ENCODE results near the gene PFKM.
"Not testable (repeated sequence)": the region's sequence is repeated elsewhere in the genome, so short reads cannot be mapped to it uniquely, and the experiment has no call there.

The PFKM gene

DNA sequence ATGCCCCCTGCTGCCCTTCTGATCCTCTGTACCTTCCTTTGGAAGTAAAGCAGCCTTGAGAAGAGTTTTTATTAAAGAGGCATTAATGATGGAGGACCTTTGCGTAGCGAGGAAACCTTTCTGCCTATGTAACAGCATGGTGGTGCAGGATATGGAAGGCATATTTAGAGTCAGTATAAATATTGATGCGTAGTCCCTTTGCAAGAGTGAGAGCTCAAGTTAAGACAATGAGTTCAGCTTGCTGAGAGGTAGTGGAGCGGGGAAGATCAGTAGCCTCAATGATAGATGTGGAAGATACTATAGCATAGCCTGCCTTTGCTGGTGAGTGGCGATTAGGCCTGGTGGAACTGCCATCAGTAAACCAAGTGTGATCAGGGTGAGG lies 7.9 kb upstream of the PFKM start:
- DNase-seq (ENCODE audit: low spot score), result not testable (repeated sequence)

DNA sequence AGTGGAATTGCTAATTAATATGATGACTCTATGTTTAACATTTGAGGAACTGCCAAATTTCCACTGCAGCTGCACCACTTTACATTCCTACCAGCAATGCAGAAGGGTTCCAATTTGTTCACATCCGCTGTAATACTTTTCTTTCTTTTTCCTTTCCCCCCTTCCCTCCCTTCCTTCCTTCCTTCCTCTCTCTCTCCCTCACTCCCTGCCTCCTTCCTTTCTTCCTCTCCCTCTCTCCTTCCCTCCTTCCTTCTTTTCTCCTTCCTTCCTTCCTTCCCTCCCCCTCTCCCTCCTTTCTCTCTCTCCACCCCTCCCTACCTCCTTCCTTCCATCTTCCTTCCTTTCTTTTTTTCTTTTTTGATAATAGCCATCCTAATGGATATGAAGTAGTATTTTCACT lies 3.2 kb upstream of the PFKM start:
- DNase-seq (ENCODE audit: low spot score), result no peak

DNA sequence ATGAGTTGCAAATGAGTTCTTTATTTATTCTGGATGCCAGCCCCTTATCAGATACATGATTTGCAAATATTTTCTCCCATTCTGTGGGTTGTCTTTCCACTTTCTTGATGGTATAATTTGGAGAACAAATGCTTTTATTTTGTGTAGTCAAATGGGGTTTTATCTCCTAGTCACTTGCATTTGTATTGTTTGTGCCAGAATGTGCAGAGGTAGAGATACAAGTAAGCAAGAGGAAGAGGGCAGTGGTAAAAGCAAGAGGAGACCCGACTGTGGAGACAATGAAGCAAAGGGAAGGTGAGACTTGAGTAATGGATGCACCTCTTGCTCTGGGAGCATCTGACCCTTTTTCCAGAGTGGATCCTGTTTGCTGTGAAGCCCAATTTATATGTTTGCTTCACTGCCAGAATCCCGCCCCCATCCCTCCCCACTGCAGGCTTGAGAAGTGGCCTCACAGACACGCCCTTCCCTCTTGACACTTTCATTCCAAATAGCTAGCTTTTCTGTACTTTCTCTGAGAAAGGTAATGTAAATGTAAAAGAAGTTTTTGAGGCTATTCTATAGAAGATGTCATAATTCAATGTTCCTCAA lies 786 bp upstream of the PFKM start:
- DNase-seq (ENCODE audit: low spot score), result no peak

DNA sequence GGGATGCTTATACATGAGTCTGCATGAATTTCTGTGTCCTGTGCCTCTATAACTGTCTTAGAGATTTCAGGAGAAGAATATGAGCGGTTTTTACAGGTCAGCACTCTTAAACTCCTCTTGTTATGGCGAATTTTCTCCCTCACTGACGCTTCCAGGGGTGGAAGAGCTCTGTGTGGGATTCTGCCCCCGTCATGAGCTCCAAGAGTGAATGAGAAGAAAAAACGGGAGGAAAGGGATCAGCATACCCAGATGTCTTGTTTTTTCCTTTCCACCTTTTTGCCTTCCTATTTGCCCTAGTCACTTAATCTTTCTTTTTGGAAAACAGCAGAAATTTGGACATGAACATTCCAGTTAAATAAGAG lies 651 bp downstream of the PFKM start:
- no peak for DNase-seq (ENCODE audit: low spot score)

DNA sequence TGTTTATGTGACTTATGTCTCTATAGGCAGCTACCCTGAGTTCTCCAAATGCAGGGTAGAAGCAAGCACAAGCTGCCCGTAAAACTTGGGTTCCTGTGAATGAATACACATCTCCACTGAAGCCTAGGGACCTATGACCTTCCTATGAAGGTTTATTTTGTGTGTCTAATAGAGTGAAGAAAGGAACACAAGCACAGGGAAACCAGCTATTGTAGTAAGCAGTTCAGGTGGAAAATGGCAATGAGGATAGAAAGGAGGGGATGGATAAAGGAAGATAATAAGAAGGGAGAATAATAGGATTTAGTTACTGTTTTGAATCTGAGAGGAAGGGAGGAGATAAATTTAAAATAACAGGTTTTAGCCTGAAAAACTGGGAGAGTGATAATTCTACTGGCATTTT lies 2.4 kb downstream of the PFKM start:
- DNase-seq (ENCODE audit: low spot score), result no peak

DNA sequence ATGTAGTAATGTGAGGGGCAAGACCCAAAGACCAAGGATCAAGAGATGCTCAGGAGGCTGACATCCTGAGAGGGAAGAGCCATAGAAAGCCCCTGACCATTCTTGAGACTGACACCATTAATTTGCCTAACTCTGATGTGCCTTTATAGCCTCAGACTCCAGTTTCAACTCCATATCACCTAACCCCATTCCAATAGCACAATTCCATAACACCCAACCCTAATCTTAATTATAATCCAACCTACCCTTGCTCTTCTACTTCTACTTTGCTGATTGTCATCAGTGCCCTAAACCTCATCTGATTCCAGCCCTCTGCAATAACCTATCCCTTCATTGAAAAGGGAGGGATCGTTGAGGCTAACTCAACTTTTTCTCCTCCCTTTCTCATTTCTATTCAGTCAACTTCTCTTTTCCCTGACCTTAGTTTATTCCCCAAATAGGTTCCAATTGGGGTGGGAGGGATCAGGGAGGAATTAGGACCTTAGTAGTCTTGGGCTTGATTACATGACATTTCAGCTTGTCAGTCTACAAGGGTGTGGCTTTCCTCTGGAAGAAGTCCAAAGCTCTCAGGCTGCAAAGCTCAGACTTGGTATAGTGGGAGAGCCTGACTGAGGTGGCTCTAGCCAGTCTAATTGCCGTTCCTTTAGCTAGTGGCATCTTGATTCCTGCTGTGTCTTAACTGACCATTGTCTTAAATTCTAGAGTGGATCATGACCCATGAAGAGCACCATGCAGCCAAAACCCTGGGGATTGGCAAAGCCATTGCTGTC lies 3.1 kb downstream of the PFKM start:
- DNase-seq (ENCODE audit: low spot score), result no peak

DNA sequence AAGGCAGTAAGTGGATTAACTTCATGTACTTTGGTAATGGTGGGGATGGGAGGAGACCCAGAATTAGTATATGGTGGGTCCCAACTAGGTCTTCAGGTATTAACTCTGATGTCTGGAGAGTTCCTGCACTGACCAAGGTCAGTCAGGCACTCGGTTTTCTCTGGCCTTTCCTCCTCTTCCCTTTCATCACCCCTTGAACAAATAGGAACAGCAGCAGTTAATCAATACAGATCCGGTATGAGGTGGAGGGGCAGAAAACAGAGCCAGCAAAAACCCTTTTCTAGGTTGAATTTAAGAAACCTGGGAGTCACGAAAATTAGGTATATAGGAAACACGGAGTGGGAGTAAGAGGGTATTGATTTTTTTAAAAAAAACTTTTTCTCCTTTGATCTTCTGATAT lies 4.0 kb downstream of the PFKM start:
- no peak for DNase-seq (ENCODE audit: low spot score)

DNA sequence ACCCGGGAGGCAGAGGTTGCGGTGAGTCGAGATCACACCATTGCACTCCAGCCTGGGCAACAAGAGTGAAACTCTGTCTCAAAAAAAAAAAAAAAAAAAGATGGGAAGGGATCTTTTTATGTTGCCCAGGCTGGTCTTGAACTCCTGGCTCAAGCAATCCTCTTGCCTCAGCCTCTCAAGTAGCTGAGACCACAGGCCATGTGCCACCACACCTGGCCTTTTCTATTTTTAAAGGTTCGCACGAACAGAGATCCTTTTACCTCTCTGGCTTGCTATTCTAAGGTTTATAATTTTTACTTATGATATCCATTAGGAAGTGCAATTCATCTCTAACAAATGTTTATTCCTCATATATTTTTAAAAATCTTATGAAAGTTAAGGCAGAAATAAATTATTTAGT lies 6.4 kb downstream of the PFKM start:
- not testable (repeated sequence) for DNase-seq (ENCODE audit: low spot score)

DNA sequence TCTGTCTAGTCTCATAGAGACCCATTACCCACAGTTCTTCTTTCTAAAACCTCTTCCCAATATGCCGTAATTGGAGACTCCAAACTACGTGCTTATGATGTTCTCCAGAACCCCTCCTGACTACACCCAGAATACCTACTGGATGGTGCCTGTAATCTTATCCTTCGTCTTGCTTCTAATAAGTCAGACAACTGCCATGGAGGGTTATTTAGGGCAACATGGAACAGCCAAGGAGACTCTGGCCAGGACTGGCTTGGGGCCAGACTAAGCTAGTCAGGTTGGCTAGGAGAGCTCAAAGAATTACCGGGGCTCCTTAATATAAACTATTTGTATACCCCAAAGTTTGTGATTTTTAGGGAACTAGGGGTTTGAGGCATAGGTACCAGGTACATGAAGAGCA lies 6.8 kb downstream of the PFKM start:
- no peak for DNase-seq (ENCODE audit: low spot score)

DNA sequence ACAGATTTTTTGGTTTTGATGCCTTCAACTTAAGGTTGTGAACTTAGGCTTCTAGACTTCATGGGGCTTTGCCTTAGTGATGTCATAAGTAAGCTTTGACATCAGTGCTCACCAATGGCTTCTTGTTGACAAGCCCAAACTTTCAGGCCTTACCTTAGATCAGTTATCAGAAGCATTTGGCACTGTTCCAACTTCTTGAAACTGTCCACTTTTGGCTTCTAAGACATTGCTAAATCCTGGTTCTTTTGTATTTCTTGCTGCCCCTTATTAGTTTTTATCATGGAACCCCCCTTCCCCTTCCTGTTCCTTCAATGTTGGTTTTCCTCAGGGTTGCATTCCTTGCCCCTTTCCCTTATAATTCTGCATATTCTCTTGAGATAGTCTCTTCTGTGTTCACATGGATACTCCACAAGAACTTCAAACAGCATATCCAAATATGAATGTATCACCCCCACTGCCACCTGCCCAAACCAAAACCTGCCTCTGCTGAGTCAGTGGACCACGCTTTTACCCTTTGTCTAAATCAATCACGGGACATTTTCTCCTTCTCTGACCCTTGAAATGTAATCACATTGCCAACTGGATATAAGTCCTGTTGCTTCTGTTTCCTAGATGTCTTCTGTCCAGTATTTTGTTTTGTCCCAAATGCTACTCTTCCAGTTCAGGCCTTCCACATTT lies 7.9 kb downstream of the PFKM start:
- DNase-seq (ENCODE audit: low spot score), result no peak

DNA sequence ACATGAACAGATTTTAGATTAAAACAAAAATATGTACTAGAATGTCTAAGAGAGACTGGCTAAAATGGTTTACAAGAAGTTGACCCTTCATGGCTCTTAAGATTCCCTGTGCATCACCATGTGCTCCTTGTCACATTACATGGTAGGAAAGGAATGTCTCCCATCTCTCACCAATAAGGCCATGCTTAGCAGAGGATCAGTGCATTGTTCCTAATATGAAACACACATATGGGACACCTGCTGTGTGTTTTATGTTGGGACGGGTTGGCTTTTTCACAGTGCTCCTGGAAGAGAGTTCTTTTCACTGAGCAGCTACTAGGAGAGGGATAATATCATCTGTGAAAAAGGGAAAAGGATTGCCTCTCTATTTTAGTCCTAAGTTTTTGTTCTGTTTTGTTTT lies 9.6 kb downstream of the PFKM start:
- DNase-seq (ENCODE audit: low spot score), result no peak

DNA sequence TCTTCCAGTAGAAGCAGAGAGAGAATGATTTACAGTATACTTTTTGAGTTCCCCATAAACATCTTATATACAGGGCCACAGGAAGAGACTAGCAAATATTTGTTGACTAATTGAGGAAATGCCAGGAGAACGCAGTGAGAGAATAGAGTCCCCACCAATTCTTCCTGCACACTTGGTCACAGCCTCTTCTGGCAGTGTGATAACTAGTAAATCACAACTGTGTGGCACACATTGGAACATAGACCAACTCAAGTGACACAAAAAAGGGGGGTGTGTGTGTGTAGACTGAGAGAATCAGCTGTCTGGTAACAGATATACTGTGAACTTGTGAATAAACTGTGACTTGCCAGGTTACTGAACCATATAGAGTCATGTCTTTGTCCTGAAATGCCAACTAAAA lies 10.2 kb downstream of the PFKM start:
- no peak for DNase-seq (ENCODE audit: low spot score)

DNA sequence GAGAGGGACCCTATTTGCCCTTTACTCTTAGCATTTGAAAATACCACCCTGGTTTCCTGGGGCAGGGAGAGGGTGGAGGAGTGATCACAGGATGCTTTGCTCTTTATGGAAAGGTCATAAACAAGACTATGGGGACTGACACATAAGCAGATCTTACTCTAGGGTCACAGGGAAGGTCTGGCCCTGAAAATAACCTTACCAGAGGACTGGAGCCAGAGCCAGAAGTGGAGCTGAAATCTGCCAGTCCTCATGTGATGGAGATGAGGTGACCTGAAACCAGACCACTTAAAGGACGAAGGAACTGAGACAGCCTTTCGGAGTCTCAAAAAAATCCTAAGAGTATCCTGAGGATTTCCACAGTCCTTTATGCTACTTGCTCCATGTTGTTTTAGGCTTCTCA lies 12.4 kb downstream of the PFKM start:
- no peak for DNase-seq (ENCODE audit: low spot score)

DNA sequence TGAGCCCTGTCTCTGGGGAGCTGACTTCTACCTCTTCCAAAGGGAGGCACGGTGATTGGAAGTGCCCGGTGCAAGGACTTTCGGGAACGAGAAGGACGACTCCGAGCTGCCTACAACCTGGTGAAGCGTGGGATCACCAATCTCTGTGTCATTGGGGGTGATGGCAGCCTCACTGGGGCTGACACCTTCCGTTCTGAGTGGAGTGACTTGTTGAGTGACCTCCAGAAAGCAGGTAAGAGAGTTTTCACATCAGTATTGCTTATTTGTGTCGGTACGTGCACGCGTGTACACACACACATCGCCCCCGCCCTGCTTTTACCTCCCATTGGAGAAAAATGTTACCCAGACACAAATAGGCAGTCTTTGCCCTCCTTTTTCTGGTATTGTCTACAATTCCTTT lies 13.7 kb downstream of the PFKM start:
- DNase-seq (ENCODE audit: low spot score), result no peak

DNA sequence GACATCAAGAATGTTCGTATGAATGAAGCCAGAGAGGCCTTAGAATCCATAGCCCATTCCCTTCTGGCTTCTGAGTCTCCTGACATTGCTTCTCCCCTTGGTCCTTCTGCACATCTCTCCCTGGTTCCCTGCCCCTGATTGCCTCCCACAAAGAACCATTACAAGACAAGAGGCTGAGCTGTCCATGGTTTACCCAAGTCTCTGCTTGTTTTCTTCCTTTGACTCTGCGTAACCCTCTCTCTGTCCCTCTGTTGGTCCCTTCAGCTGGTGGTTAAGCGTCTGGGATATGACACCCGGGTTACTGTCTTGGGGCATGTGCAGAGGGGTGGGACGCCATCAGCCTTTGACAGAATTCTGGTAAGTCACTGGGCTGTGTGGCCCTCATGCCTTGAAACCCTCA lies 15.9 kb downstream of the PFKM start:
- no peak for DNase-seq (ENCODE audit: low spot score)

DNA sequence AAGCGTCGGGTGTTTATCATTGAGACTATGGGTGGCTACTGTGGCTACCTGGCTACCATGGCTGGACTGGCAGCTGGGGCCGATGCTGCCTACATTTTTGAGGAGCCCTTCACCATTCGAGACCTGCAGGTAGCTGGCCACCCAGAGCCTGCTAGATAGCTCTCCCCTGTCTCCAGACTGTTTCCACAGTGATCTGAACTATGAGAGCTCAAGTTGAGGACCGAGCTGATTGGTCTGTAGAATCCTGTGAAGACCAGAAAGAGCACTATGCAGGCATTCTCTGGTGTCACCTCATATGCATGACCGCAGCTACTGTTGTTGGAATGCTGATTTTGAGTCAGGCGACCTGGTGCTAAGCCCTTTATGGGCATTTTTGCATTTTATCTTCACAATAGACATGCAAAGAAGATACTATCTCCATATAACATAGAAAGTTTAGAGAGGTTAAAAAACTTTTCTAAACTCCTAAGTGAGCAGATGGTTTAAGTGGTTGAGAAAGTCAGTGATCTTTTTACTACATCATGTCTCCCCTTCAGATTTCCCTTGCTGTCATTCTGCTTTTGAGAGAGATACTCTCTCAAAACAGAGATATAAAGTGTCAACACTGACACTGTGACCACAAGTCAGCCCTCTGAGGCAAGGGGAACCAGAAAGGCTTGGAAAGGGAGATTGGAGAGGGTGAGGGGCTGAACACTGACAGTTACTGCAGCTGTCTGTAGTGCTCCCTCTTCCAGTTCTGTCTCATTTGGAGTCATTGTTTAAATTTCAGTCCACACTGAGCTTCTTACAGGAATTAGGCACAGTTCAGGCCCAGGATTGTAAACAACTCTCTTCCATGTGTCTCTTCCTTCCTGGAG lies 23.9 kb downstream of the PFKM start:
- DNase-seq (ENCODE audit: low spot score), result no peak

DNA sequence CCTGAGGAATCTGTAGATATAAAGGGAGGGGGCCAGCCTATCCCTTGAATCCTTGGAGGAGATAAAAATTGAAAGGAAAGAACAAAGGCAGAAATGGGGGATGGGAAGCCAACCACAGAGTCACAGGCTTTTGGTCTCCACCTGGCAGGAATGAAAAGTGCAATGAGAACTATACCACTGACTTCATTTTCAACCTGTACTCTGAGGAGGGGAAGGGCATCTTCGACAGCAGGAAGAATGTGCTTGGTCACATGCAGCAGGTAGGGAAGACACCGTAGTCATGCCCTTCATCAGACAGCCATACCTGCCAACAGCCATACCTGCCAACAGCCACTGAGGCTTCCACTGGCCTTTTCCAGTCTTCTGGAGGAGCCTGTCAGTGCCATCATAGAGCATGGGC lies 24.7 kb downstream of the PFKM start:
- no peak for DNase-seq (ENCODE audit: low spot score)

DNA sequence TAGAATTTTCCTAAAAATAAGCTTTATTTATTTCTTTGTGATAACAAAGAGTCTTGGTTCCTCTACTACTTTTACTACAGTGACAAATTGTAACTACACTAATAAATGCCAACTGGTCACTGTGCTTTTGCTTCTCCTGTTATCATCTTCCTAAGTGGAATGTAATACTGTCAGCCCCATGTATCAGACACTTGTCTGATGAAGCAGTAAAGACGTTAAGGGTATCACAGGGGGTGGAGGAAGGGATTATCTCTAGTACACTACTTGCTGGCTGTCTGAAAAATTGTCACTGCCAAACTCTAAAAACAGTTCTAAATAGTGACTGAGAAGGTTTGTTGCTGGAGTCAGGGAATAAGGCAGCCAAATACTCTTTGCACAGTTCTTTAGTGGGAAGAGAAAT lies 26.8 kb downstream of the PFKM start:
- no peak for DNase-seq (ENCODE audit: low spot score)

DNA sequence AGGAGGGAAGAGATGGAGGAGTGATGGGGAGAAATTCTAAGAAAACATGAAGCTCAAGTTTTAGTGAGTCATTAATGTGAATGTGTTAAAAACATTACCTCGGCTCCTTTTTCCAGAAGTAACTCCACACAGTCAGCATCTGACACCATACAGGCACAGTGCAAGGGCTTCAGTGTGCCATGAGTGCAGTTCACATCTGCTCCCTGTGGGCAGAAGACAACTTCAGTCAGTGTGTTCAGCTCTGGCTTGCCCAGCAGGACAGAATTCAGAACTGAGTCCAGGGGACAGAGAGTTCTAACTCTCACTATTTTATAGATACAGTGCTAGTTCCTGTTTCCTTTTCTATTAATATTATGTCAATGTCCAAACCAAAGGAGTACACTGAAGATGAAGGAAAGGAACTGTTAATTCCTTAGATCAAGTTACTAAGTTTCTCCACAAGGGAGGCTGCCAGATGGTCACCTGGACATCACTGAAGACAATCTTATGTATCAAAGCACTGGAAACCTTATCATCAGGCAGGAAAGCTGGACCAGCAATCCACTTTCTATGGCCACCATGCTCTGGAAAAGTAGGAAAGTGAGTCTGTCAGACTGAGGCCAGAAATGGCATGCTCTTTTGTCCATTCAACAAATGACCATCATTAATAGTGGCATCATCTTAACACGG lies 32.1 kb downstream of the PFKM start:
- DNase-seq (ENCODE audit: low spot score), result no peak

DNA sequence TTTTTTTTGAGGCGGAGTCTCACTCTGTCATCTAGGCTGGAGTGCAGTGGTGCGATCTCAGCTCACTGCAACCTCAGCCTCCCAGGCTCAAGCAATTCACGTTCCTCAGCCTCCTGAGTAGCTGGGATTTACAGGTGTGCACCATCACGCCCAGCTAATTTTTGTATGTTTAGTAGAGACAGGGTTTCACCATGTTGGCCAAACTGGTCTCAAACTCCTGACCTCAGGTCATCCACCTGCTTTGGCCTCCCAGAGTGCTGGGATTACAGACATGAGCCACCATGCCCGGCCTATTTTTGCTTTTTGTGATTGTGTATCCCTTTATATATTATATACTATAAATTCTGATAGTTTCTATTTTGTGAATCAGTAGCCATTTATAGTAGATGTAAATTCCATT lies 36.6 kb downstream of the PFKM start:
- DNase-seq (ENCODE audit: low spot score), result not testable (repeated sequence)

DNA sequence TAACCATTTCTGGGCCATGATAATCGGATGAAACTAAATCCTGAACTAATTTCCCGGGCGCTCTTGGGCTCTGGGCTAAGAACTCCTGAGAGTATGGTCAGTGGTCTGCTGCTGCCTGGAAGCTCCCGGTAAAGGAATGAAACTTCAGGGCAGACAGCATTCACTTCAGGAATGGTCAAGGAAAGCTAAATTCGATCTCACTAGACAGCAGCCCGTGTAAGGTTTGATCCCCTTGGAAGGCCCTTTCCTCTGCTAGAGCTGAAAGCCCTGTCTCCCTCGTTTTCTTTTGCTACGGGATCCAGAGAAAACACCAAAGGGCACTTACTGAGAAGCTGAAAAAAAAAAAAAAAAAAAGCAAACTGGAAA lies 37.5 kb downstream of the PFKM start:
- DNase-seq (ENCODE audit: low spot score), result no peak
